IMR-90 (cell line): ENCODE data around the gene TES. TPM values are rescaled to one million over a fixed set of nuclear protein-coding genes. Genes with fewer than 3 reads are reported as not detected.

Experiments used
- ATAC-seq: fragments of 200-7000 bp; cut with Tn5 transposase; 2 replicates; pipeline ENCODE4 v1.9.1; 2020; ENCODE audit warnings: low read depth, mild to moderate bottlenecking, moderate library complexity
- BruUV-seq: library from RNA; stranded (reverse); fragments of 400-500 nt; replicated peaks from 2 replicates; lab custom pipeline; 2021; lab: Mats Ljungman, UMichigan
- CTCF ChIA-PET: fragments of 300-600 bp; formaldehyde crosslinking; extraction: SDS; loops from one replicate; lab custom pipeline; 2021; ENCODE audit warnings: antibody characterized with exemption; lab: Yijun Ruan, JAX
- POLR2A ChIA-PET: fragments of 300-600 bp; sonication (Branson Sonifier 250); formaldehyde crosslinking; loops from one replicate; lab custom pipeline; 2022; ENCODE audit warnings: antibody characterized with exemption; ENCODE audit not compliant: unreplicated experiment; lab: Charles Lee
- DNase-seq: peaks from one replicate; pipeline ENCODE4 v3.0.0; 2013
- H2AFZ ChIP-seq: replicated peaks from 2 replicates; pipeline ENCODE3; 2013; ENCODE audit warnings: low read length, mild to moderate bottlenecking; ENCODE audit not compliant: poor library complexity
- H2AK5ac ChIP-seq: 2 replicates; pipeline ENCODE4 v1.6.1; 2013; ENCODE audit warnings: low read depth, low read length, inconsistent platforms
- H2AK9ac ChIP-seq: replicated peaks from 2 replicates; pipeline ENCODE3; 2013; ENCODE audit warnings: mild to moderate bottlenecking, low read depth, low read length, moderate library complexity; ENCODE audit not compliant: poor library complexity
- H2BK120ac ChIP-seq: 2 replicates; pipeline ENCODE4 v1.6.1; 2013; ENCODE audit warnings: low read depth, low read length, inconsistent platforms
- H2BK15ac ChIP-seq: 3 replicates; pipeline ENCODE4 v1.6.1; 2013; ENCODE audit warnings: low read depth, low read length, inconsistent platforms
- H2BK20ac ChIP-seq: 2 replicates; pipeline ENCODE4 v1.6.1; 2013; ENCODE audit warnings: low read depth, mild to moderate bottlenecking, inconsistent platforms, low read length, moderate library complexity
- H2BK5ac ChIP-seq: 2 replicates; pipeline ENCODE4 v1.6.1; 2013; ENCODE audit warnings: mild to moderate bottlenecking, low read depth, low read length, inconsistent platforms; ENCODE audit not compliant: poor library complexity, severe bottlenecking
- H3K14ac ChIP-seq: replicated peaks from 2 replicates; pipeline ENCODE4 v1.6.1; 2013; ENCODE audit warnings: low read depth, low read length, inconsistent platforms
- H3K18ac ChIP-seq: 2 replicates; pipeline ENCODE4 v1.6.1; 2013; ENCODE audit warnings: low read depth, low read length, control low read depth
- H3K23ac ChIP-seq: 2 replicates; pipeline ENCODE4 v1.6.1; 2013; ENCODE audit warnings: low read depth, low read length, inconsistent platforms
- H3K27ac ChIP-seq: 2 replicates; pipeline ENCODE4 v1.5.1; 2013; ENCODE audit warnings: mild to moderate bottlenecking, control low read depth, low read length; ENCODE audit not compliant: insufficient read depth
- H3K27me3 ChIP-seq: 2 replicates; pipeline ENCODE4 v1.6.1; 2013; ENCODE audit warnings: low read length; ENCODE audit not compliant: control insufficient read depth, insufficient read depth
- H3K36me3 ChIP-seq: 2 replicates; pipeline ENCODE4 v1.6.1; 2013; ENCODE audit warnings: low read length, mixed read lengths; ENCODE audit not compliant: control insufficient read depth, insufficient read depth
- H3K4ac ChIP-seq: 2 replicates; pipeline ENCODE4 v1.6.1; 2013; ENCODE audit warnings: low read depth, low read length, inconsistent platforms
- H3K4me1 ChIP-seq: 2 replicates; pipeline ENCODE4 v1.6.1; 2013; ENCODE audit warnings: low read length, mixed read lengths; ENCODE audit not compliant: control insufficient read depth, insufficient read depth
- H3K4me2 ChIP-seq: 2 replicates; pipeline ENCODE4 v1.6.1; 2013; ENCODE audit warnings: low read depth, mild to moderate bottlenecking, control low read depth, low read length, moderate library complexity
- H3K4me3 ChIP-seq: 2 replicates; pipeline ENCODE4 v1.5.1; 2013; ENCODE audit warnings: low read depth, mild to moderate bottlenecking, control low read depth, low read length, moderate library complexity; ENCODE audit not compliant: insufficient read depth
- H3K56ac ChIP-seq: 2 replicates; pipeline ENCODE4 v1.6.1; 2013; ENCODE audit warnings: low read length, inconsistent platforms; ENCODE audit not compliant: insufficient read depth; ENCODE audit errors: extremely low read depth
- H3K79me1 ChIP-seq, 2 experiments: 2 replicates each; pipeline ENCODE4 v1.6.1; 2013; ENCODE audit warnings: low read length in 2 of 2, inconsistent platforms in 1 of 2, low read depth in 1 of 2
- H3K9ac ChIP-seq: 2 replicates; pipeline ENCODE4 v1.6.1; 2013; ENCODE audit warnings: low read depth, low read length, control low read depth
- H3K9me1 ChIP-seq: 2 replicates; pipeline ENCODE4 v1.6.1; 2013; ENCODE audit warnings: low read length, inconsistent platforms; ENCODE audit not compliant: insufficient read depth
- H3K9me3 ChIP-seq: 2 replicates; pipeline ENCODE4 v1.6.1; 2013; ENCODE audit warnings: low read length; ENCODE audit not compliant: control insufficient read depth, insufficient read depth
- H4K20me1 ChIP-seq: 2 replicates; pipeline ENCODE4 v1.6.1; 2013; ENCODE audit warnings: low read length, inconsistent platforms; ENCODE audit not compliant: insufficient read depth
- H4K5ac ChIP-seq: 2 replicates; pipeline ENCODE4 v1.6.1; 2013; ENCODE audit warnings: mild to moderate bottlenecking, low read depth, low read length, control low read depth
- H4K8ac ChIP-seq, 2 experiments: 2 replicates each; pipeline ENCODE4 v1.6.1; 2013; ENCODE audit warnings: low read depth in 2 of 2, low read length in 2 of 2, control low read depth in 1 of 2, inconsistent platforms in 1 of 2
- H4K91ac ChIP-seq: 2 replicates; pipeline ENCODE4 v1.6.1; 2013; ENCODE audit warnings: low read depth, low read length, inconsistent platforms; ENCODE audit not compliant: insufficient read depth
- BHLHE40 ChIP-seq: fragments of 150-350 bp; IDR thresholded peaks from 2 replicates; pipeline ENCODE4 v1.6.1; 2016; ENCODE audit warnings: mild to moderate bottlenecking, low read depth, low read length
- CEBPB ChIP-seq: IDR thresholded peaks from 2 replicates; pipeline ENCODE4 v1.6.1; 2012; ENCODE audit warnings: low read depth, low read length, improper control_type of control experiment
- FOS ChIP-seq: fragments of 150-350 bp; IDR thresholded peaks from 2 replicates; pipeline ENCODE4 v1.6.1; 2016; ENCODE audit warnings: low read depth, low read length
- POLR2A ChIP-seq: IDR thresholded peaks from 2 replicates; pipeline ENCODE4 v1.6.1; 2012; ENCODE audit warnings: mild to moderate bottlenecking, low read depth, low read length
- RAD21 ChIP-seq: IDR thresholded peaks from 2 replicates; pipeline ENCODE4 v1.6.1; 2012; ENCODE audit warnings: low read length, improper control_type of control experiment
- RCOR1 ChIP-seq: IDR thresholded peaks from 2 replicates; pipeline ENCODE4 v1.6.1; 2012; ENCODE audit warnings: mild to moderate bottlenecking, low read length, improper control_type of control experiment; ENCODE audit not compliant: insufficient replicate concordance
- WGBS, 2 experiments: methylation state at CpG; one replicate each; pipeline versions ENCODE4 v1.1.5 to v1.1.7; 2013; ENCODE audit warnings: missing lambda C conversion rate in 2 of 2; ENCODE audit not compliant: insufficient read length in 1 of 2; ENCODE audit errors: extremely low coverage in 2 of 2; 5-methylcytosine and 5-hydroxymethylcytosine counted together
- dilution Hi-C: fragments of 300-500 bp; cut with HindIII; formaldehyde crosslinking; loops from one replicate; pipeline ENCODE4 v1.14.3; 2018; ENCODE audit warnings: low sequenced_read_pairs; ENCODE audit not compliant: unreplicated experiment
- in situ Hi-C: fragments of 300-500 bp; cut with MboI; formaldehyde crosslinking; loops from 3 replicates; pipeline ENCODE4 v1.14.3; 2019; ENCODE audit warnings: low sequenced_read_pairs, inconsistent platforms, mixed read lengths
- intact Hi-C: fragments of 100-400 bp; cut with micrococcal nuclease; formaldehyde crosslinking; loops from 2 replicates; pipeline ENCODE4 v1.10.0; 2022
- polyA plus RNA-seq, 3 experiments: library from polyadenylated mRNA; depleted of rRNA; stranded (reverse); fragments of >200 nt; gene quantifications; 2 replicates each; pipeline ENCODE4 v1.2.3, GENCODE V29; 2012; ENCODE audit warnings: low replicate concordance in 1 of 3
- total RNA-seq: library from RNA; depleted of rRNA; stranded (reverse); fragments of >200 nt; gene quantifications from 2 replicates; pipeline ENCODE4 v1.2.3, GENCODE V29; 2012
- TF ChIP-seq, protein P1 (sequence below): conservative IDR thresholded peaks from 2 replicates; pipeline ENCODE4 v1.5.1; 2012; ENCODE audit warnings: mild to moderate bottlenecking, low read depth, low read length, improper control_type of control experiment

TES gene
- total and polyA plus RNA-seq, 2 of the 4 experiments (the other 2 are of a cell fraction) = 54.0 to 83.3 TPM

DNA sequence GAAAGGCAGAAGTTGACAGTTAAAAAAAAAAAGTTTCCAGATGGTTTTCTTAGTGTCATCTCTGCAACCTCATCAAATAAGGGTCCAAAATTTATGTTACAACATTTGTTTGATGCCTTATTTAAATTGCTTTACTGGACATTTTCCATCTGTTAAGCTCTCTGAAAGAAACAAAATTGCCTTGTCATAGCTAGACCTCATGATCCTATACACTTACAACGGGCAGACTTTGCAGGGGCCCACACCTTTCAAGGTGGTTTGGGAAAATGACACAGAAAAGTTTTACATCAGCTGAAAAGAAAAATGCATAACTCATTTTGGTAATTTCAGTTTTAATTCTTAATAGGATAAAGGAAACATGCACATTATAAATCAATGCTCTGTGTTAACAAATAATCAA, 1.4 kb upstream of the TES start:
- Histone ChIP-seq H2BK20ac (no peak overlapping the region), H3K14ac (no peak overlapping the region), H3K9me1 (0 out of 2 replicates have a peak, but pooled peaks cover 2% of the 10 kb centered on the region), H4K5ac (no peak overlapping the region), H4K8ac (no peak overlapping the region), H3K27me3 (no peaks in the 10 kb centered on the region), H4K91ac (no peak overlapping the region), H2AK9ac (no peak overlapping the region), H3K9ac (no peak overlapping the region), H2BK15ac (no peak overlapping the region), H3K4me2 (no peak overlapping the region), H2BK120ac (no peak overlapping the region), H3K4me1 (no peaks in the 10 kb centered on the region; the same call in 1 of the 2 replicates), H3K36me3 (no peaks in the 10 kb centered on the region), H2BK5ac (no peak overlapping the region), H3K23ac (no peak overlapping the region), H3K4me3 (no peak overlapping the region), H3K27ac (no peak overlapping the region), H3K18ac (no peak overlapping the region), H3K56ac (no peak overlapping the region), H4K20me1 (no peaks in the 10 kb centered on the region), H2AFZ (no peak overlapping the region), H3K9me3 (no peaks in the 10 kb centered on the region), H2AK5ac (no peak overlapping the region), H3K79me1 (peaks cover 0 to 24% of the 10 kb centered on the region in 2 experiments; a peak in 3 of 4 replicates), H3K4ac (no peak overlapping the region)
- BruUV-seq = no TSS peak
- no CpG with 5 or more reads among the region's 1 CpG for WGBS, 2 experiments
- ChIA-PET CTCF (no interaction called here), POLR2A (no interaction called here)
- intact Hi-C loops = no loop called here
- dilution Hi-C loops = no loop called here
- DNase-seq (no peak), ATAC-seq (no peak)
- no peak for TF ChIP-seq RCOR1
- no peak for TF ChIP-seq CEBPB
- TF ChIP-seq, protein P1, sequence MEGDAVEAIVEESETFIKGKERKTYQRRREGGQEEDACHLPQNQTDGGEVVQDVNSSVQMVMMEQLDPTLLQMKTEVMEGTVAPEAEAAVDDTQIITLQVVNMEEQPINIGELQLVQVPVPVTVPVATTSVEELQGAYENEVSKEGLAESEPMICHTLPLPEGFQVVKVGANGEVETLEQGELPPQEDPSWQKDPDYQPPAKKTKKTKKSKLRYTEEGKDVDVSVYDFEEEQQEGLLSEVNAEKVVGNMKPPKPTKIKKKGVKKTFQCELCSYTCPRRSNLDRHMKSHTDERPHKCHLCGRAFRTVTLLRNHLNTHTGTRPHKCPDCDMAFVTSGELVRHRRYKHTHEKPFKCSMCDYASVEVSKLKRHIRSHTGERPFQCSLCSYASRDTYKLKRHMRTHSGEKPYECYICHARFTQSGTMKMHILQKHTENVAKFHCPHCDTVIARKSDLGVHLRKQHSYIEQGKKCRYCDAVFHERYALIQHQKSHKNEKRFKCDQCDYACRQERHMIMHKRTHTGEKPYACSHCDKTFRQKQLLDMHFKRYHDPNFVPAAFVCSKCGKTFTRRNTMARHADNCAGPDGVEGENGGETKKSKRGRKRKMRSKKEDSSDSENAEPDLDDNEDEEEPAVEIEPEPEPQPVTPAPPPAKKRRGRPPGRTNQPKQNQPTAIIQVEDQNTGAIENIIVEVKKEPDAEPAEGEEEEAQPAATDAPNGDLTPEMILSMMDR = no peak
- TF ChIP-seq RAD21 = no peak
- TF ChIP-seq BHLHE40 = no peak
- TF ChIP-seq POLR2A = no peak
- TF ChIP-seq FOS = no peak
- in situ Hi-C loops = no loop called here
